HCT116 (cell line): ENCODE measurements around the gene TNF. TPM values are rescaled to one million over a fixed set of nuclear protein-coding genes. Genes with fewer than 3 reads are reported as not detected.
A peak's percentile ranks its signal among the peaks of the same experiment; 100 is the strongest.

Experiments used
- ATAC-seq: fragments of 200-7000 bp; cut with Tn5 transposase; 2 replicates; pipeline ENCODE4 v1.9.1; 2020; ENCODE audit warnings: mild to moderate bottlenecking, moderate library complexity
- BruUV-seq: library from RNA; stranded (reverse); fragments of 400-500 nt; replicated peaks from 2 replicates; lab custom pipeline; 2021; lab: Mats Ljungman, UMichigan
- CTCF ChIA-PET: fragments of 300-600 bp; sonication (Branson Sonifier 250); formaldehyde crosslinking; loops from one replicate; lab custom pipeline; 2021; ENCODE audit warnings: antibody characterized with exemption; lab: Charles Lee
- POLR2A ChIA-PET: fragments of 300-600, 350-600 bp; sonication (Branson Sonifier 250); formaldehyde crosslinking; loops from one replicate; lab custom pipeline; 2021; ENCODE audit warnings: antibody characterized with exemption; lab: Charles Lee
- RAD21 ChIA-PET, 2 experiments: fragments of 300-600 bp; sonication (Branson Sonifier 250); formaldehyde crosslinking; loops; one replicate each; lab custom pipeline; 2023; ENCODE audit warnings: low total read pairs in 2 of 2; ENCODE audit not compliant: uncharacterized antibody in 2 of 2, unreplicated experiment in 2 of 2, low non-redundant PET in 1 of 2; lab: Charles Lee
- DNase-seq: peaks from one replicate; pipeline ENCODE4 v3.0.0-alpha.2; 2010; ENCODE audit warnings: low read depth, low spot score
- H2AFZ ChIP-seq: fragments of 200-600 bp; shearing (Covaris generic), sonication (generic); 2 replicates; pipeline ENCODE4 v1.6.1; 2017; ENCODE audit warnings: low read depth, mixed run types, mixed read lengths, antibody characterized with exemption, low read length; ENCODE audit not compliant: poor library complexity, severe bottlenecking
- H3K27ac ChIP-seq: 2 replicates; pipeline ENCODE4 v1.5.1; 2012; ENCODE audit warnings: low read depth, low read length
- H3K27me3 ChIP-seq: fragments of 200-600 bp; sonication (generic); 2 replicates; pipeline ENCODE4 v1.6.1; 2016; ENCODE audit warnings: mixed run types, low read length, mixed read lengths; ENCODE audit not compliant: insufficient read depth
- H3K36me3 ChIP-seq, 2 experiments: fragments of 200-500 bp in 1 of 2; fragments of 200-600 bp in 1 of 2; sonication (Bioruptor generic) in 1 of 2; sonication (generic) in 1 of 2; 2 replicates each; pipeline versions ENCODE4 v1.5.1 to v1.6.1; 2014 to 2016; ENCODE audit warnings: low read length in 2 of 2, inconsistent platforms in 1 of 2, mixed read lengths in 1 of 2, mixed run types in 1 of 2; ENCODE audit not compliant: insufficient read depth in 2 of 2, control insufficient read depth in 1 of 2
- H3K4me1 ChIP-seq, 2 experiments: fragments of 200-600 bp in 1 of 2; sonication (generic) in 1 of 2; 2 replicates each; pipeline versions ENCODE4 v1.5.1 to v1.6.1; 2012 to 2017; ENCODE audit warnings: low read length in 2 of 2, inconsistent platforms in 1 of 2, mild to moderate bottlenecking in 1 of 2, mixed read lengths in 1 of 2, mixed run types in 1 of 2, moderate library complexity in 1 of 2; ENCODE audit not compliant: insufficient read depth in 2 of 2, control insufficient read depth in 1 of 2
- H3K4me2 ChIP-seq: fragments of 200-600 bp; sonication (generic); 2 replicates; pipeline ENCODE4 v1.6.1; 2017; ENCODE audit warnings: mixed run types, low read length, mixed read lengths
- H3K4me3 ChIP-seq, 2 experiments: fragments of 200-600 bp in 1 of 2; sonication (generic) in 1 of 2; replicated peaks in 1 of 2; 2 replicates each; pipeline ENCODE4 v1.5.1; 2011 to 2016; ENCODE audit warnings: low read length in 2 of 2, control low read depth in 1 of 2, low read depth in 1 of 2, mild to moderate bottlenecking in 1 of 2, mixed read lengths in 1 of 2, mixed run types in 1 of 2
- H3K79me2 ChIP-seq: fragments of 200-600 bp; sonication (generic); 2 replicates; pipeline ENCODE4 v1.6.1; 2017; ENCODE audit warnings: mild to moderate bottlenecking, mixed run types, low read length, moderate library complexity, mixed read lengths; ENCODE audit not compliant: insufficient read depth
- H3K9ac ChIP-seq: fragments of 200-600 bp; sonication (generic); 2 replicates; pipeline ENCODE4 v1.6.1; 2016; ENCODE audit warnings: low read length, mixed read lengths
- H3K9me2 ChIP-seq: fragments of 200-600 bp; sonication (generic), shearing (Covaris generic); 2 replicates; pipeline ENCODE4 v1.6.1; 2017; ENCODE audit warnings: mixed run types, mild to moderate bottlenecking, moderate library complexity; ENCODE audit not compliant: insufficient read depth
- H3K9me3 ChIP-seq, 2 experiments: fragments of 200-500 bp in 1 of 2; fragments of 200-600 bp in 1 of 2; sonication (Bioruptor generic) in 1 of 2; sonication (generic) in 1 of 2; 2 replicates each; pipeline ENCODE4 v1.6.1; 2014 to 2017; ENCODE audit warnings: low read length in 2 of 2, mixed read lengths in 2 of 2, inconsistent platforms in 1 of 2, low read depth in 1 of 2, mild to moderate bottlenecking in 1 of 2, mixed run types in 1 of 2, moderate library complexity in 1 of 2; ENCODE audit not compliant: control insufficient read depth in 1 of 2, insufficient read depth in 1 of 2
- H4K20me1 ChIP-seq: fragments of 200-600 bp; sonication (generic), shearing (Covaris generic); 2 replicates; pipeline ENCODE4 v1.6.1; 2017; ENCODE audit warnings: mixed run types, mild to moderate bottlenecking, moderate library complexity; ENCODE audit not compliant: insufficient read depth
- CEBPB ChIP-seq: IDR thresholded peaks from 2 replicates; pipeline ENCODE4 v1.6.1; 2012; ENCODE audit warnings: low read depth
- EGR1 ChIP-seq: IDR thresholded peaks from 2 replicates; pipeline ENCODE4 v1.6.1; 2012; ENCODE audit warnings: low read depth
- EZH2 ChIP-seq: fragments of 200-600 bp; sonication (generic); IDR thresholded peaks from 2 replicates; pipeline ENCODE4 v1.6.1; 2017; ENCODE audit warnings: antibody characterized with exemption, mixed run types
- FOSL1 ChIP-seq: IDR thresholded peaks from 2 replicates; pipeline ENCODE4 v1.6.1; 2012; ENCODE audit warnings: low read depth
- JUND ChIP-seq: IDR thresholded peaks from 2 replicates; pipeline ENCODE4 v1.6.1; 2012
- MAX ChIP-seq: IDR thresholded peaks from 2 replicates; pipeline ENCODE4 v1.6.1; 2012
- POLR2AphosphoS5 ChIP-seq: IDR thresholded peaks from 2 replicates; pipeline ENCODE4 v1.6.1; 2011; ENCODE audit warnings: mild to moderate bottlenecking, low read depth, low read length, moderate library complexity
- RAD21 ChIP-seq: IDR thresholded peaks from 2 replicates; pipeline ENCODE4 v1.6.1; 2012; ENCODE audit warnings: low read depth, mild to moderate bottlenecking
- SIN3A ChIP-seq: IDR thresholded peaks from 2 replicates; pipeline ENCODE4 v1.6.1; 2012; ENCODE audit warnings: low read depth
- SRF ChIP-seq: IDR thresholded peaks from 2 replicates; pipeline ENCODE4 v1.6.1; 2012; ENCODE audit warnings: low read depth
- TCF7L2 ChIP-seq: IDR thresholded peaks from 2 replicates; pipeline ENCODE4 v1.7.0; 2011; ENCODE audit warnings: borderline replicate concordance, inconsistent platforms; ENCODE audit not compliant: insufficient read depth, insufficient read length; ENCODE audit errors: extremely low read depth
- ZFX ChIP-seq: fragments of 450-650 bp; IDR thresholded peaks from 2 replicates; pipeline ENCODE4 v1.6.1; 2017
- ZNF274 ChIP-seq: fragments of 200-500 bp; sonication (Bioruptor generic); IDR thresholded peaks from 2 replicates; pipeline ENCODE4 v1.6.1; 2014; ENCODE audit warnings: mild to moderate bottlenecking, low read depth, low read length, inconsistent platforms
- intact Hi-C: fragments of 100-400 bp; cut with micrococcal nuclease; formaldehyde crosslinking; loops from 2 replicates; pipeline ENCODE4 v1.10.0; 2022
- total RNA-seq: library from RNA; stranded (reverse); gene quantifications from one replicate; pipeline ENCODE4 v1.2.1, GENCODE V29; 2021; ENCODE audit not compliant: unreplicated experiment
- TF ChIP-seq, protein P1 (sequence below): IDR thresholded peaks from 2 replicates; pipeline ENCODE4 v1.6.1; 2011; ENCODE audit warnings: mild to moderate bottlenecking, low read length, moderate library complexity; ENCODE audit not compliant: insufficient replicate concordance; ENCODE audit errors: extremely low read depth
- TF ChIP-seq, protein P2 (sequence below): IDR thresholded peaks from 2 replicates; pipeline ENCODE4 v1.6.1; 2012; ENCODE audit warnings: low read depth

TNF gene
- total RNA-seq, 1 experiment from 2014 or later = 0.59 TPM

DNA sequence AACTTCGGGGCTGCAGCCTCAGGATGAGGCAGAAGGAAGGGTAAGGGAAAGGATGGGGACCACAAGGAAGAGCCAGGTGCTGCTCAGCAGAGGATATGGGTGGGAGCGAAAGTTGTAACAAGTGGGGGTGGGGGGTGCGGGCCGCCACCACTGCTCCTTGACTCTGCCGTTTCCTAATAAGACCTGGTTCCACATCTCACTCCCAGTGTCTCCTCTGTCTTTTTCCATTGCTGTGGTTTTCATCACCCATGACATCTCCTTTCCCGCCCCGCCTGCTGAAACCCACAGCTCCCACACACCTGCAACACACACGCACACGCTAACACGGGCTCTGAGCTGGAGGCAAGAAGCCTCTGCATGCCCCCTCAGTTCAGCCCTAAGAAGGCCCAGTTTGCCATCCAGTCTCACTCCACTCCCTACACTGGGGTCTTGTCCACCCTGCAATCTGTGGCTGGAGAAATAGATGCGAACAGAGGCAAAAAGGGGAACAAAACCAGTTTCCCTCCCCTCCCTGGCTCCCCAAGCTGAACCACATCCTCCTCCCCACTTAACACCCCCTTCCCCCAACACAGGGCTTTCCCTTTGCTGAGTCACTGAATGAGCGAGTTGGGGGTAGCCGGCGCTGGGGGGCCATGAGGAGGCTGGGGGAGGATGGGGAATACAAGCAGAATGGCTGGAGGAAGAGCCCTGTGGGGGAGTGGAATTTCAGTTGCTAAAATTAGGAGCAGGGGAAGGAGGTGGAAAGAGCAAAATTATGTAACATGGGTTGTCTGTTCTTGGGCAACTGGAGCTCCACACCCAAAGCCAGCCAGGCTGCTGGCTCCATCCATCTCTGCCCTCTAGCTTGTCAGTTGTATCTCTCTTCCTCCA, 16.5 kb upstream of the TNF start:
- POLR2A ChIA-PET = no interaction called here
- no peak for ATAC-seq
- CTCF ChIA-PET = no interaction called here

More for the DNA sequence above, 16.5 kb upstream of the TNF start:
- Histone ChIP-seq H3K27ac (no peak overlapping the region), H3K36me3 (peaks cover 19 to 20% of the 10 kb centered on the region in 2 experiments), H3K79me2 (peaks cover 6% of the 10 kb centered on the region; the same call in 1 of the 2 replicates), H3K4me3 (no peak overlapping the region), H3K27me3 (no peaks in the 10 kb centered on the region), H3K9ac (no peak overlapping the region), H3K9me3 (no peaks in the 10 kb centered on the region), H3K4me2 (peak overlapping the region; percentile 72; the same call in 1 of the 2 replicates), H2AFZ (no peak overlapping the region), H3K4me1 (peaks cover 5 to 24% of the 10 kb centered on the region in 2 experiments; a peak in 3 of 4 replicates), H4K20me1 (no peaks in the 10 kb centered on the region), H3K9me2 (no peaks in the 10 kb centered on the region)
- RAD21 ChIA-PET = no interaction called here
- no TSS peak for BruUV-seq
- intact Hi-C loops = no loop called here
- no peak for TF ChIP-seq FOSL1
- TF ChIP-seq, protein P1, sequence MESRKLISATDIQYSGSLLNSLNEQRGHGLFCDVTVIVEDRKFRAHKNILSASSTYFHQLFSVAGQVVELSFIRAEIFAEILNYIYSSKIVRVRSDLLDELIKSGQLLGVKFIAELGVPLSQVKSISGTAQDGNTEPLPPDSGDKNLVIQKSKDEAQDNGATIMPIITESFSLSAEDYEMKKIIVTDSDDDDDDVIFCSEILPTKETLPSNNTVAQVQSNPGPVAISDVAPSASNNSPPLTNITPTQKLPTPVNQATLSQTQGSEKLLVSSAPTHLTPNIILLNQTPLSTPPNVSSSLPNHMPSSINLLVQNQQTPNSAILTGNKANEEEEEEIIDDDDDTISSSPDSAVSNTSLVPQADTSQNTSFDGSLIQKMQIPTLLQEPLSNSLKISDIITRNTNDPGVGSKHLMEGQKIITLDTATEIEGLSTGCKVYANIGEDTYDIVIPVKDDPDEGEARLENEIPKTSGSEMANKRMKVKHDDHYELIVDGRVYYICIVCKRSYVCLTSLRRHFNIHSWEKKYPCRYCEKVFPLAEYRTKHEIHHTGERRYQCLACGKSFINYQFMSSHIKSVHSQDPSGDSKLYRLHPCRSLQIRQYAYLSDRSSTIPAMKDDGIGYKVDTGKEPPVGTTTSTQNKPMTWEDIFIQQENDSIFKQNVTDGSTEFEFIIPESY = no peak
- TF ChIP-seq MAX = no peak
- no peak for TF ChIP-seq EGR1
- TF ChIP-seq TCF7L2 = no peak
- TF ChIP-seq JUND = no peak
- no peak for TF ChIP-seq EZH2
- TF ChIP-seq SRF = no peak
- no peak for TF ChIP-seq SIN3A
- TF ChIP-seq ZFX = no peak
- no peak for TF ChIP-seq RAD21
- TF ChIP-seq ZNF274 = no peak
- TF ChIP-seq, protein P2, sequence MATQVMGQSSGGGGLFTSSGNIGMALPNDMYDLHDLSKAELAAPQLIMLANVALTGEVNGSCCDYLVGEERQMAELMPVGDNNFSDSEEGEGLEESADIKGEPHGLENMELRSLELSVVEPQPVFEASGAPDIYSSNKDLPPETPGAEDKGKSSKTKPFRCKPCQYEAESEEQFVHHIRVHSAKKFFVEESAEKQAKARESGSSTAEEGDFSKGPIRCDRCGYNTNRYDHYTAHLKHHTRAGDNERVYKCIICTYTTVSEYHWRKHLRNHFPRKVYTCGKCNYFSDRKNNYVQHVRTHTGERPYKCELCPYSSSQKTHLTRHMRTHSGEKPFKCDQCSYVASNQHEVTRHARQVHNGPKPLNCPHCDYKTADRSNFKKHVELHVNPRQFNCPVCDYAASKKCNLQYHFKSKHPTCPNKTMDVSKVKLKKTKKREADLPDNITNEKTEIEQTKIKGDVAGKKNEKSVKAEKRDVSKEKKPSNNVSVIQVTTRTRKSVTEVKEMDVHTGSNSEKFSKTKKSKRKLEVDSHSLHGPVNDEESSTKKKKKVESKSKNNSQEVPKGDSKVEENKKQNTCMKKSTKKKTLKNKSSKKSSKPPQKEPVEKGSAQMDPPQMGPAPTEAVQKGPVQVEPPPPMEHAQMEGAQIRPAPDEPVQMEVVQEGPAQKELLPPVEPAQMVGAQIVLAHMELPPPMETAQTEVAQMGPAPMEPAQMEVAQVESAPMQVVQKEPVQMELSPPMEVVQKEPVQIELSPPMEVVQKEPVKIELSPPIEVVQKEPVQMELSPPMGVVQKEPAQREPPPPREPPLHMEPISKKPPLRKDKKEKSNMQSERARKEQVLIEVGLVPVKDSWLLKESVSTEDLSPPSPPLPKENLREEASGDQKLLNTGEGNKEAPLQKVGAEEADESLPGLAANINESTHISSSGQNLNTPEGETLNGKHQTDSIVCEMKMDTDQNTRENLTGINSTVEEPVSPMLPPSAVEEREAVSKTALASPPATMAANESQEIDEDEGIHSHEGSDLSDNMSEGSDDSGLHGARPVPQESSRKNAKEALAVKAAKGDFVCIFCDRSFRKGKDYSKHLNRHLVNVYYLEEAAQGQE = no peak
- no peak for TF ChIP-seq CEBPB
- no peak for TF ChIP-seq POLR2AphosphoS5
- DNase-seq = no peak
